HepG2 (cell line): ENCODE results near the gene NFASC. TPM values are rescaled to one million over a fixed set of nuclear protein-coding genes. Genes with fewer than 3 reads are reported as not detected.

Source experiments
- PRMT3 ChIP-seq: sonication (generic); formaldehyde crosslinking; IDR thresholded peaks from 2 replicates; pipeline ENCODE4 v1.8.1; 2022; ENCODE audit warnings: low read depth, mild to moderate bottlenecking, moderate library complexity, missing genetic modification reagents, borderline replicate concordance
- ZNF160 ChIP-seq: sonication (generic); formaldehyde crosslinking; IDR thresholded peaks from 2 replicates; pipeline ENCODE4 v1.8.0; 2022; ENCODE audit warnings: mild to moderate bottlenecking, inconsistent platforms, missing genetic modification reagents
- polyA plus RNA-seq, 8 experiments: library from polyadenylated mRNA; depleted of rRNA in 3 of 8; stranded (reverse) in 7 of 8; unstranded in 1 of 8; fragments of >200 nt; fragmentation: Illumina TruSeq in 4 of 8; extraction: Trizol in 4 of 8; gene quantifications; 2 replicates each; pipeline versions ENCODE4 v1.2.1 to v1.2.3, GENCODE V29; 2011 to 2016; ENCODE audit warnings: low read depth in 4 of 8, missing spikeins in 1 of 8, mixed read lengths in 1 of 8; ENCODE audit not compliant: insufficient read depth in 1 of 8
- total RNA-seq, 5 experiments: library from RNA; depleted of rRNA; stranded (reverse); fragments of >200 nt; fragmentation: Illumina TruSeq; extraction: Trizol; gene quantifications; 2 replicates each; pipeline ENCODE4 v1.2.3, GENCODE V29; 2016; ENCODE audit warnings: low read depth in 1 of 5
- TF ChIP-seq, protein P1 (sequence below): sonication (generic); formaldehyde crosslinking; conservative IDR thresholded peaks from 2 replicates; pipeline ENCODE4 v1.4.0; 2020; ENCODE audit warnings: missing genetic modification reagents
- TF ChIP-seq, protein P2 (sequence below): sonication (generic); formaldehyde crosslinking; IDR thresholded peaks from 2 replicates; pipeline ENCODE4 v1.5.1; 2020; ENCODE audit warnings: missing genetic modification reagents, mild to moderate bottlenecking, borderline replicate concordance
- TF ChIP-seq, protein P3 (sequence below): sonication (generic); formaldehyde crosslinking; IDR thresholded peaks from 2 replicates; pipeline ENCODE4 v1.4.0; 2020; ENCODE audit warnings: missing genetic modification reagents

The NFASC gene
- total and polyA plus RNA-seq, 2 of the 13 experiments (the other 11 are each of a cell fraction or from before 2014, with no cell fraction given): not detected

GRCh38 chr1:204900721-204901120, 30.1 kb downstream of the NFASC start (continued):
- TF ChIP-seq, protein P1, sequence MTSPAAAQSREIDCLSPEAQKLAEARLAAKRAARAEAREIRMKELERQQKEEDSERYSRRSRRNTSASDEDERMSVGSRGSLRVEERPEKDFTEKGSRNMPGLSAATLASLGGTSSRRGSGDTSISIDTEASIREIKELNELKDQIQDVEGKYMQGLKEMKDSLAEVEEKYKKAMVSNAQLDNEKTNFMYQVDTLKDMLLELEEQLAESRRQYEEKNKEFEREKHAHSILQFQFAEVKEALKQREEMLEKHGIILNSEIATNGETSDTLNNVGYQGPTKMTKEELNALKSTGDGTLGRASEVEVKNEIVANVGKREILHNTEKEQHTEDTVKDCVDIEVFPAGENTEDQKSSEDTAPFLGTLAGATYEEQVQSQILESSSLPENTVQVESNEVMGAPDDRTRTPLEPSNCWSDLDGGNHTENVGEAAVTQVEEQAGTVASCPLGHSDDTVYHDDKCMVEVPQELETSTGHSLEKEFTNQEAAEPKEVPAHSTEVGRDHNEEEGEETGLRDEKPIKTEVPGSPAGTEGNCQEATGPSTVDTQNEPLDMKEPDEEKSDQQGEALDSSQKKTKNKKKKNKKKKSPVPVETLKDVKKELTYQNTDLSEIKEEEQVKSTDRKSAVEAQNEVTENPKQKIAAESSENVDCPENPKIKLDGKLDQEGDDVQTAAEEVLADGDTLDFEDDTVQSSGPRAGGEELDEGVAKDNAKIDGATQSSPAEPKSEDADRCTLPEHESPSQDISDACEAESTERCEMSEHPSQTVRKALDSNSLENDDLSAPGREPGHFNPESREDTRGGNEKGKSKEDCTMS (CRISPR knock-in tag): no peak
- TF ChIP-seq, protein P2, sequence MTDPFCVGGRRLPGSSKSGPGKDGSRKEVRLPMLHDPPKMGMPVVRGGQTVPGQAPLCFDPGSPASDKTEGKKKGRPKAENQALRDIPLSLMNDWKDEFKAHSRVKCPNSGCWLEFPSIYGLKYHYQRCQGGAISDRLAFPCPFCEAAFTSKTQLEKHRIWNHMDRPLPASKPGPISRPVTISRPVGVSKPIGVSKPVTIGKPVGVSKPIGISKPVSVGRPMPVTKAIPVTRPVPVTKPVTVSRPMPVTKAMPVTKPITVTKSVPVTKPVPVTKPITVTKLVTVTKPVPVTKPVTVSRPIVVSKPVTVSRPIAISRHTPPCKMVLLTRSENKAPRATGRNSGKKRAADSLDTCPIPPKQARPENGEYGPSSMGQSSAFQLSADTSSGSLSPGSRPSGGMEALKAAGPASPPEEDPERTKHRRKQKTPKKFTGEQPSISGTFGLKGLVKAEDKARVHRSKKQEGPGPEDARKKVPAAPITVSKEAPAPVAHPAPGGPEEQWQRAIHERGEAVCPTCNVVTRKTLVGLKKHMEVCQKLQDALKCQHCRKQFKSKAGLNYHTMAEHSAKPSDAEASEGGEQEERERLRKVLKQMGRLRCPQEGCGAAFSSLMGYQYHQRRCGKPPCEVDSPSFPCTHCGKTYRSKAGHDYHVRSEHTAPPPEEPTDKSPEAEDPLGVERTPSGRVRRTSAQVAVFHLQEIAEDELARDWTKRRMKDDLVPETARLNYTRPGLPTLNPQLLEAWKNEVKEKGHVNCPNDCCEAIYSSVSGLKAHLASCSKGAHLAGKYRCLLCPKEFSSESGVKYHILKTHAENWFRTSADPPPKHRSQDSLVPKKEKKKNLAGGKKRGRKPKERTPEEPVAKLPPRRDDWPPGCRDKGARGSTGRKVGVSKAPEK (CRISPR knock-in tag): no peak
- TF ChIP-seq PRMT3: no peak
- no peak for TF ChIP-seq ZNF160 (CRISPR knock-in tag)
- TF ChIP-seq, protein P3, sequence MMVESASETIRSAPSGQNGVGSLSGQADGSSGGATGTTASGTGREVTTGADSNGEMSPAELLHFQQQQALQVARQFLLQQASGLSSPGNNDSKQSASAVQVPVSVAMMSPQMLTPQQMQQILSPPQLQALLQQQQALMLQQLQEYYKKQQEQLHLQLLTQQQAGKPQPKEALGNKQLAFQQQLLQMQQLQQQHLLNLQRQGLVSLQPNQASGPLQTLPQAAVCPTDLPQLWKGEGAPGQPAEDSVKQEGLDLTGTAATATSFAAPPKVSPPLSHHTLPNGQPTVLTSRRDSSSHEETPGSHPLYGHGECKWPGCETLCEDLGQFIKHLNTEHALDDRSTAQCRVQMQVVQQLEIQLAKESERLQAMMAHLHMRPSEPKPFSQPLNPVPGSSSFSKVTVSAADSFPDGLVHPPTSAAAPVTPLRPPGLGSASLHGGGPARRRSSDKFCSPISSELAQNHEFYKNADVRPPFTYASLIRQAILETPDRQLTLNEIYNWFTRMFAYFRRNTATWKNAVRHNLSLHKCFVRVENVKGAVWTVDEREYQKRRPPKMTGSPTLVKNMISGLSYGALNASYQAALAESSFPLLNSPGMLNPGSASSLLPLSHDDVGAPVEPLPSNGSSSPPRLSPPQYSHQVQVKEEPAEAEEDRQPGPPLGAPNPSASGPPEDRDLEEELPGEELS (CRISPR knock-in tag): no peak
